Mammary epithelial cell (primary cell): ENCODE measurements around the gene ROCK2.

Experiments used
- EZH2 ChIP-seq: IDR thresholded peaks from 2 replicates; pipeline ENCODE4 v1.6.1; 2012; ENCODE audit warnings: low read length, inconsistent platforms, borderline replicate concordance
- TF ChIP-seq, protein P1 (sequence below), 2 donors: IDR thresholded peaks in 1 of 2; conservative IDR thresholded peaks in 1 of 2; 2 replicates each; pipeline ENCODE4 v1.5.1; 2011 to 2012; ENCODE audit warnings: inconsistent platforms in 2 of 2, low read length in 2 of 2, mild to moderate bottlenecking in 2 of 2, control low read depth in 1 of 2, low read depth in 1 of 2; ENCODE audit not compliant: insufficient read depth in 1 of 2; ENCODE audit errors: extremely low read depth in 1 of 2

DNA sequence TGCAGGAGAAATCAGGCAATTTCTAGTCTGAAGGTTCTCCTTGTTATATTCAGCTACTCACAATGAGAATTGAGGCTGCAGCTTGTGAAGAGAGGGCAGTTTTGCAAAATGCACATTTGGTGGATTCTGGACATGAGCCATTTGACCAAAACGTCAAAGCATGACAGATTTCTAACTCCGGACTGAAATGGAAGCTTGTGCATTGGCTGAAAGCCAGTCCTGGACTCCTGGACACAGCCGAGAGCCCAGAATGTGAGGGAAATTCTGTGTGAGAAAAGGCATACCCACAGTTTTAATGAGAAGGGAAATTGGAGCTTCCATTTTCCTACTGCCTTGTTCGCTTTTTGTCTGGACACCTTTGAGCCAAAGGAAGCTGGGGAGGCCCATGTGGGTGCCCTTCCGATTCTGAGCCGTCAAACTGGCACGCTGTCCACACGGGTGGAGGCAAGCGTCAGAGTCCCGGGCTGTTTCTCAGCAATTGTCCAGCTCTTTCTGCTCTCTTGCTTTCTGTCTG is 23.7 kb upstream of the ROCK2 start:
- TF ChIP-seq, protein P1, sequence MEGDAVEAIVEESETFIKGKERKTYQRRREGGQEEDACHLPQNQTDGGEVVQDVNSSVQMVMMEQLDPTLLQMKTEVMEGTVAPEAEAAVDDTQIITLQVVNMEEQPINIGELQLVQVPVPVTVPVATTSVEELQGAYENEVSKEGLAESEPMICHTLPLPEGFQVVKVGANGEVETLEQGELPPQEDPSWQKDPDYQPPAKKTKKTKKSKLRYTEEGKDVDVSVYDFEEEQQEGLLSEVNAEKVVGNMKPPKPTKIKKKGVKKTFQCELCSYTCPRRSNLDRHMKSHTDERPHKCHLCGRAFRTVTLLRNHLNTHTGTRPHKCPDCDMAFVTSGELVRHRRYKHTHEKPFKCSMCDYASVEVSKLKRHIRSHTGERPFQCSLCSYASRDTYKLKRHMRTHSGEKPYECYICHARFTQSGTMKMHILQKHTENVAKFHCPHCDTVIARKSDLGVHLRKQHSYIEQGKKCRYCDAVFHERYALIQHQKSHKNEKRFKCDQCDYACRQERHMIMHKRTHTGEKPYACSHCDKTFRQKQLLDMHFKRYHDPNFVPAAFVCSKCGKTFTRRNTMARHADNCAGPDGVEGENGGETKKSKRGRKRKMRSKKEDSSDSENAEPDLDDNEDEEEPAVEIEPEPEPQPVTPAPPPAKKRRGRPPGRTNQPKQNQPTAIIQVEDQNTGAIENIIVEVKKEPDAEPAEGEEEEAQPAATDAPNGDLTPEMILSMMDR (conservative IDR thresholded peaks at IDR 0.05 in 1 of 2, IDR thresholded peaks at IDR 0.05 in 1 of 2; ENCODE audit: extremely low read depth in 1 of 2, insufficient read depth in 1 of 2, low read depth in 1 of 2, low read length in 2 of 2): no peak
- TF ChIP-seq EZH2: no peak
